ENCODE results near the gene SCUBE3.

SCUBE3 gene

GRCh38 chr6:35259948-35260590 lies 46.3 kb downstream of the SCUBE3 start:
- H3K4me3 ChIP-seq (ENCODE audit: low read depth, low read length), result peak overlapping the region; percentile 90
- no peak for DNase-seq (ENCODE audit: low read depth)

DNA sequence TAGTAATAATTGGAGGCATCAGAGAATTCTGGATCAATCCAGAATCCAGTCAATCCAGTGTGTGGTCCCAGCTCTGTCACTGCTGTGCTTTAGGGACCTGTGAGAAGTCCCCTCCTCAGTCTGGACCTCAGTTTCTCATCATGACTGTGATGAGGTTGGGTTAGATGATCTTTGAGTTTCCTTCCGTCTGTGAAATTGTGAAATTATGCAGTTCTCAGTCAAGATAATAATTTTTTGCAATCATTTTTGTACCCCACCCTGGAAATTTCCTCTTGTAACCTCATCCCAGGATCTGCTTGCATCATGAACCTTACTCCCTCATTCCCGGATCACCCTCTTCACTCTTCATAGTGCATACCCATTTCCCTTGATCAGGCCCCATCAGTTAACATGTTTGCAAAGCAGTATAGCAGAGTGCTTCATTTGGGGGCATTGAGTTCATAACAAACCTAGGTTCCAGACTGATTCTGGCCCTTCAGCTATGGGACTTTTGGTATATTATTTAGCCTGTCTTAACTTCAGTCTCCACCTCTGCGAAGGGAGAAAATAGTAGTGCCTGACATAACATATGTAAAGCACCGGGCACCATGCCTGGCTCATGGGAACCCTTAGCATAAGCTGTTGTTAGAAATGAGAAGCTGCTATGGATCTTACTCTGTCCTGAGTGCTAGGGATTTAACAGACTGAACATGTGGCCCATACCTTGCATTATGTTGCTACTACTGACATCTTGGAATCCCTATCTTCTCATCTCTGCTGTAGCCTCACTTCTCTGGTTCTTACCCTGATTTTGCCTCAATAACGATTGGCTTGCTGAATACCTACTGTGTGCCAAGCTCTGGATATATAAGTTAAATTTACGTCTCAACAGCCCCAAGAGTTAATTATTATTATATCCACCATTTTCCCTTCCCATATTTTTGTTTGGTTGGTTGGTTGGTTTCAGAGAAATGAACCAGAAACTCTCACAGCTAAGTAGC lies 47.1 kb downstream of the SCUBE3 start:
- no peak for DNase-seq (ENCODE audit: low read depth)
- peak overlapping the region; percentile 90 for H3K4me3 ChIP-seq (ENCODE audit: low read depth, low read length)

DNA sequence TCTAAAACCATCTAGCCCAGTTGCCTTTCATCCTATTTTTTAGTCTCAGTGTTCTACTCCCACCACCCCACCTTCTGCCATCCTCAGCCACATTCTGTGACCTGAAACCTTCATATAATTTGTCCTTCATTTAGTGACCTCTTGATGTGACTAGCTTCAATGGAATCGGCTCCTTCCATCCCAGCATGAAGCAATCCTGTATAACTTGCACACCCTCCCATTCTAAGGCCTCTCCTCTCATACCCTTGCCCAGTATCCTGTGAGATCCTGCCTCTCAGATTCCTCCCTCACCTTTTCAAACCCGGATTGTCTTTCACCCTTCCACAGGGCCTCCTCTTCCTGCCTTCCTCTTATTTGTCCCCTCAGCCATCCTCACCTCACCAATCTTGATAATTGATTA lies 48.8 kb downstream of the SCUBE3 start:
- no peak for DNase-seq (ENCODE audit: low read depth)
- H3K4me3 ChIP-seq (ENCODE audit: low read depth, low read length), result no peak overlapping the region

DNA sequence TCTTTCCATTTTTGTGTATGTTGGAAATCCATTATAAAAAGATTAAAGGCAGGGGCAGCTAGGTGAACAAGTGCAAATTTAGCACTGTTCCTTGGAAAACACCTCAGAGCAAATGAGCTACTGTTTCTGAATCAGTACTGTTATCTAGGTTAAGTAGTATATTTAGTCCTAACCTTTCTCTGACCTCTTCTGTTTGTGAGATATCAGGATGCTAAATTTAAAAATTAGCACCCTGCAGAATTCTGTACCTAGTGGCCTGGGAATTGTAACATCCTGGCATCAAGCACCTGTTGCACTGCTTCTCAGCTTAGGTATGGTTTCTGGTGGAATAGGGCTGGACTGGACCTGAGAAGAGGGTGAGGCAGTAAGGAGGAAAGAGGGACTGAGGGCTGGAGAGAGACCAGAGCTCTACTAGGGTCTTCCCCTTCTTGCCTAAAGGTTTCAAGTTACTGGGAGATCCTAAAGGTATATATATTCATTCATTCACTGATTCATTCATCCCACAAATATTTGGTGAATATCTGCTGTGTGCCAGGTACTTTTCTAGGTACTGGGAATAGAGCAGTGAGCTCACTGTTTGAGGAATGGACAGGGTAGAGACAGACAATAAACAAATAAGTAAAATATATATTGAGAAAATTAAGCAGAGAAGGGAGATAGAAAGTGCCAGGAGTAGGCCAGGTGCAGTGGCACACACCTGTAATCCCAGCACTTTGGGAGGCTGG lies 51.0 kb downstream of the SCUBE3 start:
- no peak for DNase-seq (ENCODE audit: low read depth)
- H3K4me3 ChIP-seq (ENCODE audit: low read depth, low read length), result no peak overlapping the region

- H3K4me3 ChIP-seq (ENCODE audit: low read depth, low read length), result no peak overlapping the region
- no peak for DNase-seq (ENCODE audit: low read depth)
These were observed 51.8 kb downstream of the SCUBE3 start for GRCh38 chr6:35265523-35265922.

GRCh38 chr6:35267446-35267845 lies 53.7 kb downstream of the SCUBE3 start:
- H3K4me3 ChIP-seq (ENCODE audit: low read depth, low read length), result no peak overlapping the region

GRCh38 chr6:35267897-35268296 lies 54.1 kb downstream of the SCUBE3 start:
- no peak for DNase-seq (ENCODE audit: low read depth)
- H3K4me3 ChIP-seq (ENCODE audit: low read depth, low read length), result no peak overlapping the region

More at GRCh38 chr6:35267446-35267845, 53.7 kb downstream of the SCUBE3 start:
- no peak for DNase-seq (ENCODE audit: low read depth)

GRCh38 chr6:35272005-35272404 lies 58.2 kb downstream of the SCUBE3 start:
- no peak for DNase-seq (ENCODE audit: low read depth)
- no peak overlapping the region for H3K4me3 ChIP-seq (ENCODE audit: low read depth, low read length)

- no peak for DNase-seq (ENCODE audit: low read depth)
- H3K4me3 ChIP-seq (ENCODE audit: low read depth, low read length), result no peak overlapping the region
These were observed 60.2 kb downstream of the SCUBE3 start for GRCh38 chr6:35273822-35274559.

GRCh38 chr6:35275744-35276260 lies 62.0 kb downstream of the SCUBE3 start:
- no peak for DNase-seq (ENCODE audit: low read depth)
- no peak overlapping the region for H3K4me3 ChIP-seq (ENCODE audit: low read depth, low read length)

DNA sequence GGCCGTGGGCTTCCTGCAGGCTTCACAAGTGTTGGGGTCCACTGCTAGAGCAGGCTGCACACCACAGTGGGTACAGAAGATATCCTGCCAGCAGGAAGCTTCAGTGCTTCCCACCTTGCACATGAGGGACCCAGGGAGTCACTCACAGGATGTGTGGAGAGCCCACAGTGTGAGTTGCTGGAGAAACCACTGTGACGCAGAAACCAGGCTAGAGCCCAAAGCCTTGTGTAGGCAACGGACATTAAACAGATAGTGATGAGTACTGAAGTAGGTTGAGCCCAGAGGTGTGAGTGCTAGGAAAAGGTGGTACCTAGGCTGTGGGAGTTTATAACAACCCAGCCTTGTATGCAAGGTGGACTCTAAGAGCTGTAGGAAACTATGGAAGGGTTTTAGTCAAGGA lies 65.0 kb downstream of the SCUBE3 start:
- no peak for DNase-seq (ENCODE audit: low read depth)
- H3K4me3 ChIP-seq (ENCODE audit: low read depth, low read length), result no peak overlapping the region

DNA sequence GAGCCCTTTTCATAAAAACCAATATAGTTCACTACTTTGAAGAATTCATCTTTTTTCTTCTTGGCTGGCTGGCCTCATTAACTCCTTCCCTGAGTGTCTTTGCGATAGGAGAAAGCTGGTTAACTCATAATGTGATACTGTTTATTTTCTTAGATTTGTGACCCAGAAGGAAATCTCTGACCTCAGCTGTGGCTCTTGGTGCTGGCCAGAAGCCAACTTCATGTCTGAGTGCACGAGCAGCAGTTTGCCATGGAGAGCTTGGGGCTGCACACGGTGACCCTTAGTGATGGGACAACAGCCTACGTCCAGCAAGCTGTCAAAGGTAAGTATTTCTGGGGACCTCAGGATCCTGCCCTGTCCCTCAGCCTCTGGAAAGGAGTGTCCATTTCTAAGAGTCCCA lies 67.1 kb downstream of the SCUBE3 start:
- H3K4me3 ChIP-seq (ENCODE audit: low read depth, low read length), result no peak overlapping the region
- DNase-seq (ENCODE audit: low read depth), result no peak

DNA sequence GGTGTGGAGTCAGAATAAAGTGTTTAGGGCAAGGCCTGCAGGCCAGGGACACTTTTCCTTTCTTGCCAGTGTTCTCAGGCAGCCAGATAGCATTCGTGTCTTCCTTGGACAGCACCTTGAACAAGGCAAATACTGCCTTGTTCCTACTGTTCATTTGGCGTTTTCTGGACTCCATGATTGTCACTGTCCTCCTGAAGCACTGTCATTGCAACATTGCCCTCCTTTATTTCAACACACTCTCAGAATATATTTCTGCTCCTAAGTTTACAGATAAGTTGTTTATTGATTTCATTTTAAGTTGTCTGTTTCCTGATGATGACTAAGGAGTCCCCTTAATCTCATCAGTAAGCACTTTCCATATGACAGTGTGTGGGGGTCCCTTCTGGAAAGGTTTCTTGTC lies 68.7 kb downstream of the SCUBE3 start:
- H3K4me3 ChIP-seq (ENCODE audit: low read depth, low read length), result no peak overlapping the region
- no peak for DNase-seq (ENCODE audit: low read depth)

DNA sequence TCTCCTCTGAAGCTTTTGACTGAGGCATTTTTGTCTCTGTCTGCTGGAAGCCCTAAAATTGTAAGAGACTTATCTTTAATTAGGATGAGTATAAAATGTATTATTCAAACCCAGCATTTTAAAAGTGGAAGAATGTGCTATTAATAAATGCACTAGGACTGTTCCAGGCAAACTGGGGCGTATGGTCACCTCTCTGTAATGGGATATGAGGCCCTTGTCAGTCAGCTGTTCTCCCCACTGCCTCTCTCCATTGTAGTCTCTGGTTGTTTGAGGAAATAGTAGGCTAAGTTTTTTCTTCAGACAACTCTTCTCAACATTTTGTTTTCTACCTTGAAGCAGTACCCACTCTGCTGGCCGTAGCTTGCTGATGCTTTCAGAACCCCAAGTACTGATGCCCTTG lies 69.6 kb downstream of the SCUBE3 start:
- H3K4me3 ChIP-seq (ENCODE audit: low read depth, low read length), result no peak overlapping the region
- no peak for DNase-seq (ENCODE audit: low read depth)

DNA sequence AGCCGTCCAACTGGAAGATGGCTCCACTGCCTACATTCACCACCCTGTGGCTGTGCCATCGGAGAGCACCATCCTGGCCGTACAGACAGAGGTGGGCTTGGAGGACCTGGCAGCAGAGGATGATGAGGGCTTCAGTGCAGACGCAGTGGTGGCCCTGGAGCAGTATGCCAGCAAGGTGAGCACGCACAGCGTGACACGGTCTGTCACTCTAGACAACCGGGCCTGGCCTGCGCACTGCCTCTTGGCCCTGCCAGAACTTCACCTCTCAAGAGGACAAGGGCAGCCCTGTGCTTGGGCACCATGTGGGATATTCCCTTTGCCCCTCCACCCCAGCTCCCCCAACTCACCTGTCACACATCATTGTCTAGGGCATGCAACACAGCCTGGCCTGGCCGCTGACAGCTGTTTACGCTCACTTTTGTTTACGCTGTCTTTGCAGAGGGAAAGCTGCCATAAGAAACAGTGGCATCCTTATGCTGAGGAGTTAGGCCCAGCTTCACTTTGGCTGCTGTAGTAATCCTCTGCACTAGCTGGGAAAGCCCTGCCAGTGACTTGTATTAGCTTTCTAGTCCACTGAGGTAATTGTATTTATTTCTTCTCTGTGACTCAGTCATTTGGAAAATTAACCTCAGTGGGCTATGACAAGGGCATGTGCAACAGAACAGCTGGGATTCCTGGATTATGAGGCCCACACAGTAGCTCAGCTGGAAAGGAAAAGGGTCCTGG lies 74.1 kb downstream of the SCUBE3 start:
- DNase-seq (ENCODE audit: low read depth), result no peak
- no peak overlapping the region for H3K4me3 ChIP-seq (ENCODE audit: low read depth, low read length)

- no peak overlapping the region for H3K4me3 ChIP-seq (ENCODE audit: low read depth, low read length)
- no peak for DNase-seq (ENCODE audit: low read depth)
These were observed 75.1 kb downstream of the SCUBE3 start for GRCh38 chr6:35288834-35289233.

DNA sequence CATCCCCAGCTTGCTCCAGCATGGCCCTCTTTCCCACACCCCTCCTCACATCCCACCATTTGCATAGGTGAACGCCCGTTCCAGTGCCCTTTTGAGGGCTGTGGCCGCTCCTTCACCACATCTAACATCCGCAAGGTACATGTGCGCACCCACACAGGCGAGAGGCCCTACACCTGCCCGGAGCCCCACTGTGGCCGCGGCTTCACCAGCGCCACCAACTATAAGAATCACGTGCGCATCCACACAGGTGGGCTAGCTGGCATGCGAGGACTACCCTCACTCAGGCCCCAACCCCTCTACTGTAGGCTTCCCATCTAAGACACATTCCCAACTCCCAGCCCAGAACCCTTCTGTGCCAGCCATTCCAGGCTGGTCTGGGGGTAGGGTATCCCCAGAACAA lies 77.7 kb downstream of the SCUBE3 start:
- H3K4me3 ChIP-seq (ENCODE audit: low read depth, low read length), result no peak overlapping the region
- DNase-seq (ENCODE audit: low read depth), result no peak

GRCh38 chr6:35292494-35292893 lies 78.7 kb downstream of the SCUBE3 start:
- no peak for DNase-seq (ENCODE audit: low read depth)
- no peak overlapping the region for H3K4me3 ChIP-seq (ENCODE audit: low read depth, low read length)

GRCh38 chr6:35293681-35294080 lies 79.9 kb downstream of the SCUBE3 start:
- no peak for DNase-seq (ENCODE audit: low read depth)
- H3K4me3 ChIP-seq (ENCODE audit: low read depth, low read length), result no peak overlapping the region
